Ishikawa (cell line): ENCODE data around the gene KATNAL2.

Experiments used
- CEBPB ChIP-seq: IDR thresholded peaks from 2 replicates; pipeline ENCODE4 v1.6.1; 2012
- CREB1 ChIP-seq: IDR thresholded peaks from 2 replicates; pipeline ENCODE4 v1.6.1; 2012; ENCODE audit warnings: low read depth
- EP300 ChIP-seq: IDR thresholded peaks from 2 replicates; pipeline ENCODE4 v1.6.1; 2012; ENCODE audit warnings: borderline replicate concordance
- NFIC ChIP-seq: IDR thresholded peaks from 2 replicates; pipeline ENCODE4 v1.6.1; 2012
- RAD21 ChIP-seq: IDR thresholded peaks from 2 replicates; pipeline ENCODE4 v1.6.1; 2012; ENCODE audit warnings: low read depth
- TAF1 ChIP-seq: IDR thresholded peaks from 2 replicates; pipeline ENCODE4 v1.6.1; 2012; ENCODE audit warnings: low read depth, mild to moderate bottlenecking
- TCF12 ChIP-seq: IDR thresholded peaks from 2 replicates; pipeline ENCODE4 v1.6.1; 2012; ENCODE audit warnings: low read depth
- ZBTB7A ChIP-seq: IDR thresholded peaks from 2 replicates; pipeline ENCODE4 v1.6.1; 2012; ENCODE audit warnings: low read depth
- TF ChIP-seq, protein P1 (sequence below): IDR thresholded peaks from 2 replicates; pipeline ENCODE4 v1.6.1; 2012
- TF ChIP-seq, protein P2 (sequence below): IDR thresholded peaks from 2 replicates; pipeline ENCODE4 v1.6.1; 2012; ENCODE audit warnings: low read depth, mild to moderate bottlenecking

- TF ChIP-seq EP300: no peak
- no peak for TF ChIP-seq CREB1
- no peak for TF ChIP-seq TAF1
- no peak for TF ChIP-seq NFIC
- TF ChIP-seq, protein P1, sequence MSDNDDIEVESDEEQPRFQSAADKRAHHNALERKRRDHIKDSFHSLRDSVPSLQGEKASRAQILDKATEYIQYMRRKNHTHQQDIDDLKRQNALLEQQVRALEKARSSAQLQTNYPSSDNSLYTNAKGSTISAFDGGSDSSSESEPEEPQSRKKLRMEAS: no peak
- TF ChIP-seq CEBPB: no peak
- TF ChIP-seq RAD21: peak; percentile 47; the same call in 1 of the 2 replicates
- TF ChIP-seq ZBTB7A: no peak
- TF ChIP-seq, protein P2, sequence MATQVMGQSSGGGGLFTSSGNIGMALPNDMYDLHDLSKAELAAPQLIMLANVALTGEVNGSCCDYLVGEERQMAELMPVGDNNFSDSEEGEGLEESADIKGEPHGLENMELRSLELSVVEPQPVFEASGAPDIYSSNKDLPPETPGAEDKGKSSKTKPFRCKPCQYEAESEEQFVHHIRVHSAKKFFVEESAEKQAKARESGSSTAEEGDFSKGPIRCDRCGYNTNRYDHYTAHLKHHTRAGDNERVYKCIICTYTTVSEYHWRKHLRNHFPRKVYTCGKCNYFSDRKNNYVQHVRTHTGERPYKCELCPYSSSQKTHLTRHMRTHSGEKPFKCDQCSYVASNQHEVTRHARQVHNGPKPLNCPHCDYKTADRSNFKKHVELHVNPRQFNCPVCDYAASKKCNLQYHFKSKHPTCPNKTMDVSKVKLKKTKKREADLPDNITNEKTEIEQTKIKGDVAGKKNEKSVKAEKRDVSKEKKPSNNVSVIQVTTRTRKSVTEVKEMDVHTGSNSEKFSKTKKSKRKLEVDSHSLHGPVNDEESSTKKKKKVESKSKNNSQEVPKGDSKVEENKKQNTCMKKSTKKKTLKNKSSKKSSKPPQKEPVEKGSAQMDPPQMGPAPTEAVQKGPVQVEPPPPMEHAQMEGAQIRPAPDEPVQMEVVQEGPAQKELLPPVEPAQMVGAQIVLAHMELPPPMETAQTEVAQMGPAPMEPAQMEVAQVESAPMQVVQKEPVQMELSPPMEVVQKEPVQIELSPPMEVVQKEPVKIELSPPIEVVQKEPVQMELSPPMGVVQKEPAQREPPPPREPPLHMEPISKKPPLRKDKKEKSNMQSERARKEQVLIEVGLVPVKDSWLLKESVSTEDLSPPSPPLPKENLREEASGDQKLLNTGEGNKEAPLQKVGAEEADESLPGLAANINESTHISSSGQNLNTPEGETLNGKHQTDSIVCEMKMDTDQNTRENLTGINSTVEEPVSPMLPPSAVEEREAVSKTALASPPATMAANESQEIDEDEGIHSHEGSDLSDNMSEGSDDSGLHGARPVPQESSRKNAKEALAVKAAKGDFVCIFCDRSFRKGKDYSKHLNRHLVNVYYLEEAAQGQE: no peak
- no peak for TF ChIP-seq TCF12
Observed at GRCh38 chr18:46950064-46950656, 32.8 kb downstream of the KATNAL2 start.
